Keratinocyte (primary cell): ENCODE data around the gene GALNS. TPM values are rescaled to one million over a fixed set of nuclear protein-coding genes. Genes with fewer than 3 reads are reported as not detected.
A peak's percentile ranks its signal among the peaks of the same experiment; 100 is the strongest.

Source experiments
- DNase-seq: peaks from one replicate; pipeline ENCODE4 v3.0.0-alpha.2; 2011; ENCODE audit warnings: low read depth, missing footprints, low spot score
- FAIRE-seq: peaks from 2 replicates; lab custom pipeline; 2011; peaks lifted over from hg19 to GRCh38; lab: Jason Lieb, UNC
- H2AFZ ChIP-seq: 2 replicates; pipeline ENCODE4 v1.6.0; 2012; ENCODE audit warnings: low read length, control low read depth, inconsistent platforms; ENCODE audit not compliant: control insufficient read depth
- H3K27ac ChIP-seq: 2 replicates; pipeline ENCODE4 v1.5.1; 2011; ENCODE audit warnings: low read length; ENCODE audit not compliant: control insufficient read depth, insufficient read depth
- H3K27me3 ChIP-seq: 3 replicates; pipeline ENCODE4 v1.6.0; 2011; ENCODE audit warnings: low read length; ENCODE audit not compliant: control insufficient read depth, insufficient read depth; ENCODE audit errors: extremely low read depth
- H3K36me3 ChIP-seq, 2 experiments: 2 replicates in 1 of 2; 3 replicates in 1 of 2; pipeline ENCODE4 v1.5.1; 2011; ENCODE audit warnings: low read length in 2 of 2, mild to moderate bottlenecking in 1 of 2; ENCODE audit not compliant: control insufficient read depth in 2 of 2, insufficient read depth in 2 of 2; ENCODE audit errors: extremely low read depth in 1 of 2
- H3K4me1 ChIP-seq: 3 replicates; pipeline ENCODE4 v1.5.1; 2011; ENCODE audit warnings: low read length; ENCODE audit not compliant: control insufficient read depth, insufficient read depth; ENCODE audit errors: extremely low read depth
- H3K4me2 ChIP-seq: 3 replicates; pipeline ENCODE4 v1.6.0; 2011; ENCODE audit warnings: low read depth, low read length; ENCODE audit not compliant: control insufficient read depth, insufficient read depth; ENCODE audit errors: extremely low read depth
- H3K4me3 ChIP-seq, 3 experiments: fragments of 200-600 bp in 1 of 3; sonication (generic) in 1 of 3; 2 replicates in 2 of 3; 3 replicates in 1 of 3; pipeline ENCODE4 v1.5.1; 2011 to 2016; ENCODE audit warnings: low read length in 3 of 3, mild to moderate bottlenecking in 3 of 3, control low read depth in 2 of 3, inconsistent platforms in 1 of 3, low read depth in 1 of 3, mixed read lengths in 1 of 3, mixed run types in 1 of 3, moderate library complexity in 1 of 3; ENCODE audit not compliant: control insufficient read depth in 2 of 3, insufficient read depth in 2 of 3; ENCODE audit errors: extremely low read depth in 1 of 3
- H3K79me2 ChIP-seq: 2 replicates; pipeline ENCODE4 v1.6.0; 2012; ENCODE audit warnings: low read length; ENCODE audit not compliant: control insufficient read depth, insufficient read depth
- H3K9ac ChIP-seq: 3 replicates; pipeline ENCODE4 v1.6.0; 2011; ENCODE audit warnings: low read length; ENCODE audit not compliant: control insufficient read depth, insufficient read depth; ENCODE audit errors: extremely low read depth
- H3K9me1 ChIP-seq: 3 replicates; pipeline ENCODE4 v1.6.0; 2011; ENCODE audit warnings: low read length; ENCODE audit not compliant: control insufficient read depth, insufficient read depth; ENCODE audit errors: extremely low read depth
- H3K9me3 ChIP-seq: 2 replicates; pipeline ENCODE4 v1.5.1; 2012; ENCODE audit warnings: low read depth, low read length; ENCODE audit not compliant: control insufficient read depth
- H4K20me1 ChIP-seq: 3 replicates; pipeline ENCODE4 v1.6.0; 2011; ENCODE audit warnings: low read length; ENCODE audit not compliant: control insufficient read depth, insufficient read depth; ENCODE audit errors: extremely low read depth
- CTCF ChIP-seq, 3 experiments: IDR thresholded peaks in 1 of 3; conservative IDR thresholded peaks in 1 of 3; optimal IDR thresholded peaks in 1 of 3; 2 replicates in 2 of 3; 3 replicates in 1 of 3; pipeline versions ENCODE3 to v1.5.1; 2011; ENCODE audit warnings: low read length in 3 of 3, mild to moderate bottlenecking in 3 of 3, moderate library complexity in 2 of 3, control low read depth in 1 of 3, inconsistent platforms in 1 of 3; ENCODE audit not compliant: insufficient read depth in 2 of 3; ENCODE audit errors: extremely low read depth in 1 of 3
- EZH2 ChIP-seq: IDR thresholded peaks from one replicate; pipeline ENCODE4 v1.6.1; 2012; ENCODE audit warnings: inconsistent platforms, mild to moderate bottlenecking, low read length, moderate library complexity
- dilution Hi-C: fragments of 300-500 bp; cut with MboI; formaldehyde crosslinking; loops from one replicate; pipeline ENCODE4 v1.7.0; 2020; ENCODE audit warnings: low sequenced_read_pairs; ENCODE audit not compliant: extremely low pct_ligation_motif_present
- polyA plus RNA-seq, 5 experiments: library from polyadenylated mRNA; depleted of rRNA in 3 of 5; stranded (reverse) in 3 of 5; stranded (forward) in 1 of 5; unstranded in 1 of 5; fragments of >200 nt; gene quantifications; 1 replicate in 1 of 5; 2 replicates in 3 of 5; 3 replicates in 1 of 5; pipeline versions ENCODE4 v1.2.1 to v1.2.3, GENCODE V29; 2011 to 2012; ENCODE audit warnings: missing spikeins in 2 of 5, low read depth in 1 of 5, low replicate concordance in 1 of 5

GALNS gene
- polyA plus RNA-seq, 1 donor (not counting 4 experiments of a cell fraction or from before 2014, with no cell fraction given) = 8.3 TPM

GRCh38 chr16:88856122-88856827 is 472 bp downstream of the GALNS start:
- H3K36me3 ChIP-seq = peaks cover 7 to 12% of the 10 kb centered on the region in 2 experiments

GRCh38 chr16:88855736-88856121 is 1.0 kb downstream of the GALNS start:
- FAIRE-seq (no peak), DNase-seq (no peak)
- Histone ChIP-seq H3K4me2 (peak overlapping the region; percentile 69), H3K4me1 (peaks cover 5% of the 10 kb centered on the region), H2AFZ (no peak overlapping the region), H3K27me3 (no peaks in the 10 kb centered on the region), H3K36me3 (peaks cover 7 to 9% of the 10 kb centered on the region in 2 experiments), H3K9ac (peak overlapping the region; percentile 41), H3K9me1 (no peaks in the 10 kb centered on the region), H3K4me3 (peak overlapping the region; percentile 62 to 100 (median 65)), H3K9me3 (no peaks in the 10 kb centered on the region), H3K27ac (no peak overlapping the region), H4K20me1 (no peaks in the 10 kb centered on the region), H3K79me2 (peaks cover 5% of the 10 kb centered on the region)
- TF ChIP-seq EZH2 (no peak), CTCF (optimal IDR thresholded peaks at IDR 0.05 in 1 of 3, IDR thresholded peaks at IDR 0.05 in 1 of 3, conservative IDR thresholded peaks at IDR 0.05 in 1 of 3; ENCODE audit: extremely low read depth in 1 of 3, insufficient read depth in 2 of 3, low read length in 3 of 3) (no peak)
- dilution Hi-C loops = no loop called here

More at GRCh38 chr16:88856122-88856827, 472 bp downstream of the GALNS start:
- no peaks in the 10 kb centered on the region for H3K9me3 ChIP-seq
- peak overlapping the region; percentile 69 for H3K4me2 ChIP-seq
- TF ChIP-seq EZH2 (no peak), CTCF (optimal IDR thresholded peaks at IDR 0.05 in 1 of 3, IDR thresholded peaks at IDR 0.05 in 1 of 3, conservative IDR thresholded peaks at IDR 0.05 in 1 of 3; ENCODE audit: extremely low read depth in 1 of 3, insufficient read depth in 2 of 3, low read length in 3 of 3) (no peak)
- dilution Hi-C loops = no loop called here
- H3K27me3 ChIP-seq = no peaks in the 10 kb centered on the region
- H3K4me1 ChIP-seq = peaks cover 5% of the 10 kb centered on the region
- peak overlapping the region; percentile 94 for H3K9ac ChIP-seq
- H4K20me1 ChIP-seq = no peaks in the 10 kb centered on the region
- no peaks in the 10 kb centered on the region for H3K9me1 ChIP-seq
- DNase-seq = no peak
- H3K79me2 ChIP-seq = peaks cover 5% of the 10 kb centered on the region
- FAIRE-seq = no peak
- no peak overlapping the region for H3K27ac ChIP-seq
- H2AFZ ChIP-seq = peak overlapping the region; percentile 68
- H3K4me3 ChIP-seq = peak overlapping the region; percentile 70 to 100 (median 82)
